Activated naive CD8-positive, alpha-beta T cell (primary cell): Measurements from ENCODE around the gene KHDRBS2.

ENCODE experiments used
- H3K27ac Mint-ChIP-seq: one replicate; pipeline ENCODE4 v1.8.0; 2021; ENCODE audit warnings: mixed read lengths
- H3K27me3 Mint-ChIP-seq: one replicate; pipeline ENCODE4 v1.8.0; 2021; ENCODE audit warnings: mixed read lengths
- H3K36me3 Mint-ChIP-seq: one replicate; pipeline ENCODE4 v1.8.0; 2021; ENCODE audit warnings: mixed read lengths
- H3K4me1 Mint-ChIP-seq: one replicate; pipeline ENCODE4 v1.8.0; 2021; ENCODE audit warnings: low read depth, mixed read lengths
- H3K4me3 Mint-ChIP-seq: one replicate; pipeline ENCODE4 v1.8.0; 2021; ENCODE audit warnings: mild to moderate bottlenecking, mixed read lengths
- H3K9me3 Mint-ChIP-seq: one replicate; pipeline ENCODE4 v1.8.0; 2021; ENCODE audit warnings: low read depth, mixed read lengths

Gene KHDRBS2

DNA sequence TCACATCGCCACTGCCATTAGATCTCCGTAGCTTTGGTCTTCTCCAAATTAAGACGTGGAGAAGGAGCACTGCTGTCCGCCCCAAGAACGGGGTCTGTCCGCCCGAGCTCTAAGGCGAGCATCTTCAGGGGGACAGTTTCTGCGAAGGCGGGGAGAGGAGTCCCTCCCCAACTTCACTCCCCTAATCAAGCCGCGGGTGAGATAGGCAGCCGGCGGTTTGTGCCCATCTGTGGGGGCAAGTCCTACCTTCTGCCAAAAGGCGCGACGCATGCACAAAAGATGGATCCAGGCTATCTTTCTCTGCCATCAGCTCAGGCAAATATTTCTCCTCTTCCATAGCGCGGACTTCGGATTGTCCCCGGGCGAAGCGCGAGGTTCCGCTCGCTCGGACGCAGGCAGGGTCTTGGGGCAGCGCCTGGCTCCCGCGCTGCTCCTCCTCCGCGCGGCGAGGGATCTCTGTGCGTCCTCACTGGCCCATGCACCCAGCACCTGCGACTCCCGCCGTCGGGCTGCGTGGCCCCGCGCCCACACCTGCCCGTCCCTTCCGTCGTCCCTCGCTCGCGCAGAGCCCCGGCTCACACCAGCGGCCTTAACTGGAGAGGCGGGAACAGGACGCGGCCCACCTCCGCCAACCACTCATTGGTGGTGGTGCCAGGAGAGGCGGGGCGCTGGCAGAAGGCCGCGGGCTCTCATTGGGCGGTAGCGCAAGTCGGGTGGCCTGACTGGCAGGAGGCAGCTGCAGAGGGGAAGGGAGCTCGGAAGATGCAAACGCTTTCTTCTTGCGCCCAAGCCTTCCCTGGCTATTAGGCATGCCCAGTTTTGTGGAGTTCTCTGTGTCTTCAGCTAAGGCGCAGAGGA is at the start of gene KHDRBS2:
KHDRBS2 (minus strand) TSS at position 614 of the 858 bp plus-strand sequence.
- Mint-ChIP-seq H3K4me1 (no peaks in the 10 kb centered on the region), H3K27ac (no peak within 1 kb of the TSS), H3K9me3 (no peaks in the 10 kb centered on the region), H3K4me3 (no peak within 1 kb of the TSS), H3K27me3 (peaks cover 9% of the 10 kb centered on the region), H3K36me3 (no peaks in the 10 kb centered on the region)

DNA sequence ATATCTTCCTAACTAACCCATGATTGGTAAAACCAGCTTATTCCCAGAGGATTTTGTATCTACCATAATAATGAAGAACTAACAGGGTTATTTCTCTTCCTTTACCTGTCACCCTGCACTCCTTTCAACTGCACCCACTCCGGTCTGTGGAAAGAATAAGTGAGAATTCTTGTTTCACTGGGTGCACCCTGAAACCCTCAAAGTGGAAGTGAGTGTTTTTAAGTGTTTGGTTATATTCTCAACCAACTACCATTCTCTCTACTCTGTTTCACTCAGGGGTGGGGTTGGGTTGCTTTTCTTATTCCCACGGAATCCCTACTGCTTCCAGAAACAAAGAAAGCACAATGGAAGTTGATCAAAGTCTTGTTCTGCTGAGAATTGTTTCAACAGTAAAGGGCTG is 42.6 kb upstream of the KHDRBS2 start:
- Mint-ChIP-seq H3K9me3 (peaks cover 19% of the 10 kb centered on the region), H3K4me1 (no peaks in the 10 kb centered on the region), H3K36me3 (no peaks in the 10 kb centered on the region), H3K4me3 (no peak overlapping the region), H3K27ac (no peak overlapping the region), H3K27me3 (no peaks in the 10 kb centered on the region)

DNA sequence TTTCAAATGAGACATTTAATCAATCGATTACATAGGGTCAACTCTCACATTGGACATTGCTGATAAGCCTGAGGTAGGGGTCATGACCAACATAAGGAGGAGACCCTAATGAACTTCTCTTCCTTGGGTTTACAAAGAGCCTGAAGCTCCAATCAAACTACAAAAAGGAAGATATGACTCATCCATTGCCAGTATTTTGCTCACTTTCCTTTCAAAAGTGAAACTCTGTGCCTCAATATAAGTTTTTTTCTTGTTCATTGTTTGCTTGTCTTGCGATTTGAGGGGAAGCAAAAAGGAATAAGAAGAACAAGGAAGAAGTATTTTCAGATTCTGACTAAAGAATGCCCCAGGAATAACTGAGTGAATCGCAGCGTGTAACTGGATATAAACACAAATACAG is 38.8 kb upstream of the KHDRBS2 start:
- no peaks in the 10 kb centered on the region for H3K4me1 Mint-ChIP-seq
- H3K27ac Mint-ChIP-seq, result no peak overlapping the region
- no peak overlapping the region for H3K4me3 Mint-ChIP-seq
- no peaks in the 10 kb centered on the region for H3K36me3 Mint-ChIP-seq
- H3K9me3 Mint-ChIP-seq, result peaks cover 6% of the 10 kb centered on the region
- H3K27me3 Mint-ChIP-seq, result no peaks in the 10 kb centered on the region

DNA sequence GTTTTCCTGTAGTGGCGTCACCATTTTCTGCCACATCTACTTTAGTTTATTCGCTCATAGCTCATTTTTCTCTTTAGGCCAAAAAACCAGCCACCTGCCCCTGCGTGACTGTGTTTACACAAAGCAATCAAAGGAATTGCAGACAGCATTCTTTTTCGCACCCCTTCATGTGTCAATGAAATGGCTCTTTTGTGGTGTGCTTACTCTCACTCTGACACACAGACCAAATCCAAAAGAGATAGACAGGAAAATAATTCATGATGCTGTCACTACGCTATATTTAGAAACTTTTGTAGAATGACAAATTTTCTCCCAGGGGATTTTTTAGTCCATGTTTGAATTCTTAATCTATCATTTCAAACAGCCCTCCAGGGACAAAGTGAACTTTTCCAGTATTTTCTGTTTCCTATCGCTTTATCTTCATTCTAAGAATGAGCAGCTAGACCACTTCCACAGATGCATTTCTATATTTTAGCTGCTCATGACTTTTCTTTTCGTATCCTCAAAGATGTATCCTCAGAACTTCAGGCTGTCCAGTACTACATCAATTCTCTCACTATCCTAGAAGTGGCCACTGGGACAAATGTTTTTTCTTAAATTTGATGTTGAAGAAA is 37.9 kb upstream of the KHDRBS2 start:
- no peak overlapping the region for H3K4me3 Mint-ChIP-seq

DNA sequence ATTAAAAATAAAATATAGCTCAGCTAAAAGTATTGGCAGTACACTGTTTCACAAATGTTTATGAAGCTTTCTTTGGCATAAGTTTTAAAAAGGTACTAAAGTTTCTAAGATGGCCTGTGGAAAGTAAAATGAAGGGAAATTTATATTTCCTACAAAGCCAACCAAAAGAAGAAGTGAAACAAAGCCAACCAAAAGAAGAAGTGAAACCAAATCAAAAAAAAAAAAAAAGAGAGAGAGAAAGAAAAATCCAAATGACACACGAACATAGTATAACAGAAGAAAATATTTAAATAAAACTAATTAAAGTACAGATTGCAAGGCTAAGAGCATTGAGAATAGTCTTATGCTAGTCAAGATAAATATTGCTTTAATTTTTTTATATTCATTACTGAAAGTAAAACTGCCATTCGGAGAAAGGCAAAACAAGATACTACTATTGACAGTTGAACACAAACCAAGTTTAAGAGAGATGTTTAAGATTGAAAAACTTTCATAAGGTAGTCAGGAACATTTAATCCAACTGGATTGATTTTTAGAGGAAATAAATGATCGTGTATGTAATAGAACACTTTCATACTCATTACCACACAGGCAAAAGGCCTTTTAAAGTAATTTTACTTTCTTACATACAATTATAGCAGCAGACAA is 12.8 kb upstream of the KHDRBS2 start:
- Mint-ChIP-seq H3K27me3 (no peaks in the 10 kb centered on the region), H3K9me3 (no peaks in the 10 kb centered on the region), H3K4me3 (no peak overlapping the region), H3K36me3 (no peaks in the 10 kb centered on the region), H3K27ac (no peak overlapping the region), H3K4me1 (no peaks in the 10 kb centered on the region)

More for the DNA sequence above, 37.9 kb upstream of the KHDRBS2 start:
- peaks cover 4% of the 10 kb centered on the region for H3K9me3 Mint-ChIP-seq
- no peak overlapping the region for H3K27ac Mint-ChIP-seq
- H3K4me1 Mint-ChIP-seq, result no peaks in the 10 kb centered on the region
- no peaks in the 10 kb centered on the region for H3K27me3 Mint-ChIP-seq
- H3K36me3 Mint-ChIP-seq, result no peaks in the 10 kb centered on the region

DNA sequence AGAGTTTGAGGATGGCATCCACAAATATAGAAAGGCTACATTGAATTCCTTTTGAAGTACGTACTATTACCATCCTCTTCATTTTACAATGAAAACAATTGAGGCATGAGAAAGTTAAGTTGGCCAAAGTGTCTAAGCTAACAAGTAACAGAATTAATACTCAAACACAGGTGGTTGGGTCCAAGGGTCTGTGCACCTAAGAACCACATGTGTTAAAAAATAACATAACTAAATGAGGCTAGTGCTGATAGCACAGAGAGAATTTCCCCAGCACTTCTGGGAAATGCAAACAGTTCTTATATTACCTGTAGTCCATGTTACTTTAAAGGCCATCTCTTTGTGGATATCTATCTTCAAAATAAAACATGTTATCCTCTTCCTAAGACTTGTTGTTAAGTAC is 10.5 kb upstream of the KHDRBS2 start:
- Mint-ChIP-seq H3K27me3 (no peaks in the 10 kb centered on the region), H3K4me1 (no peaks in the 10 kb centered on the region), H3K9me3 (no peaks in the 10 kb centered on the region), H3K27ac (no peak overlapping the region), H3K36me3 (no peaks in the 10 kb centered on the region), H3K4me3 (no peak overlapping the region)

DNA sequence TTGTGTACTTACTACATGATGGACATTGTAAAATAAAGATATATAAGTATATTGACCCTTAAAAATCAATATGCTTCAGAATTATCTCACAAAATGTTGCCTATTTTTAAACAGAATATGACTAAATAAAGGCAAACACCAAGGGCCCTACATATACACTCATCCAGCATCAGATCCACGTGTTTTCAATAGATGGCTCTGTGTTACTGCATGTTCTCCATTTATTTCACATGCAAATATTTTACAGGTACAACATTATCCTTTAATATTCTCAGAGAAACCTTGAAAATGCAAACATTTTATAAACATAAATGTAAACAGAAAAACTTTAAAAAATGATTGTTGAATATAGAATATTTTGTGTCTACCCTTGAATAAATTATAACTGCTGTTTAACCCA is 2.9 kb upstream of the KHDRBS2 start:
- H3K4me3 Mint-ChIP-seq, result no peak overlapping the region
- H3K36me3 Mint-ChIP-seq, result no peaks in the 10 kb centered on the region
- H3K4me1 Mint-ChIP-seq, result no peaks in the 10 kb centered on the region
- H3K27me3 Mint-ChIP-seq, result peaks cover 8% of the 10 kb centered on the region
- no peak overlapping the region for H3K27ac Mint-ChIP-seq
- H3K9me3 Mint-ChIP-seq, result no peaks in the 10 kb centered on the region

DNA sequence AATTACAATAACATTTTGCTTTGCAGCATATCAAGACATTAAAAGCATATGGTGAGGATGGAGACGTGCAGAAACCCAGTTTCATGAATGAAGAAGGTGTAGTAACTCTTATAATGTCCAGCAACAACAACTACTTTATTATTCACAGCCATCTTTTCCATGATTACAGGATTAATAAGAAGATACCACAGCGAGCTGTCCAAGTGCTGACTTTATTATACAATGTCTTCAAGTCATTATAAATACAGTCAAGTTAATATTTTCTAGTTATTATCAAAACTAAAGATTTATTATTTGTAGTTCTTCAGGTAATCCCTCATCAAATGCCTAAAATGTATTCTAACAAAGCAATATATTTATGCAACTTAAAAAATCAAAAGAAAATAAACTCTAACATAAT is 2.5 kb upstream of the KHDRBS2 start:
- Mint-ChIP-seq H3K36me3 (no peaks in the 10 kb centered on the region), H3K4me3 (no peak overlapping the region), H3K4me1 (no peaks in the 10 kb centered on the region)

DNA sequence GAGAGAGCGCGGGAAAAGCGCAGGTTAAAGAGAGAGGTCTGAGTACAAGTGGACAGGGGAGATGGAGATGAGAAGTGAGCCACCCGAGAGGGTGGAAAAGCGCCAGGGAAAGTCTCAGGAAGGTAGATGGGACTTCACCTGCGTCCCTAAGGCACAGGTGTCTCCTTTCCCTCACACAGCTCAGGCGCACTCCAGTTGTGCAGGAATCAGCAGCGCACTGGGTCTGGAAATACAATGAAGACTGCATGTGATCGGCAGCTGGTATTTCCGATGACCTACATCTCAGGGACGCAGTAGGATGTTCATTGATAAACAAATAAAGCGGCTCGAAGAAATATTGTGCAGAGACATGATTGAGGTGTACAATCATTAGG is 432 bp upstream of the KHDRBS2 start:
- peaks cover 9% of the 10 kb centered on the region for H3K27me3 Mint-ChIP-seq
- no peaks in the 10 kb centered on the region for H3K36me3 Mint-ChIP-seq
- no peaks in the 10 kb centered on the region for H3K9me3 Mint-ChIP-seq
- no peak overlapping the region for H3K27ac Mint-ChIP-seq
- no peaks in the 10 kb centered on the region for H3K4me1 Mint-ChIP-seq
- no peak overlapping the region for H3K4me3 Mint-ChIP-seq

More for the DNA sequence above, 2.5 kb upstream of the KHDRBS2 start:
- no peak overlapping the region for H3K27ac Mint-ChIP-seq
- peaks cover 9% of the 10 kb centered on the region for H3K27me3 Mint-ChIP-seq
- no peaks in the 10 kb centered on the region for H3K9me3 Mint-ChIP-seq

DNA sequence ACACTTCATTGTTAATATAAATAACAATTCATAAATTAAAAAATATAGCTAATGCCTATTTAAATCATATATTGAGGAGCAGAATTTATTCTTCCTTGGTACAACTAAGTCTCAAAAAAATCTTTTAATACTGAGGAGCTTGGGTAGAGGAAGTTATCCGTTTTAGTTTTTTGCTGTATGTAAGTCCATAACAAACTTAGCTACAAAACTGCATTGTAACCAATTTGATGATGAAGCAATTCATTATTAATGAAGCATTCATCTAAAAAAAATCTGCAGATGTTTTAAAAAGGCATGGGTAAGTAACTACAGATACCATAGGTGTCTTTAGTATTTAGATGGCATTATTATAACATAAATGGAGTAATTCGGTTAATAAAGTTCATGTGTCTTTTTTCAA is 1.3 kb downstream of the KHDRBS2 start:
- peaks cover 9% of the 10 kb centered on the region for H3K27me3 Mint-ChIP-seq

DNA sequence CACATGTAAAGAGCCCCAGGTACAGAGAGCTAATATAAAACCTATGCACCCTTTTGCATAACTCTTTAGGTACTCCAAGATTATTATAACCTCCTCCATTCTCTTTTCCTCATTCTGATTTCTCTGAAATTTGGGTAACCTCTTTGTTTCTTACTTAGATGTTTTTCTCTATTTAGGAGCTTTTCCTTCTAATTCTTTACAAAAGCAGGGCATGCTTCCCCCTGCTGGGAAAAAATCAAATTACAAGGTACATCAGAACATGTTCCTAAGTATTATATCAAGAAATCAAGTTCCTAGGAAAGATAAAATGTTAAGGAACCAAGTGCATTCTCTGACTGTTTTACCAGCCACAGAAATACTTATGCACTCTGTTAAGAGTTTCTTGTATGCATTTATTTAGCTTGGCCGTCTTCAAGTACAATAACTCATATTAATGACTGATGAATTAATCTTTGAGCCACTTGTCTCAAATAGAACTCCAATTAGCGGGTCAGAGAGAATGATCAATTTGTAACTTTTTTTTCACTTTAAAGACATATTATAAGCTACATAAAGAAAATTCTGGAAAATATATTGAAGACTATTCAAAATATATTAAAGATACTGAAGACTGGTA is 2.1 kb downstream of the KHDRBS2 start:
- Mint-ChIP-seq H3K4me1 (no peaks in the 10 kb centered on the region), H3K27me3 (peaks cover 9% of the 10 kb centered on the region), H3K9me3 (no peaks in the 10 kb centered on the region), H3K36me3 (no peaks in the 10 kb centered on the region), H3K4me3 (no peak overlapping the region), H3K27ac (no peak overlapping the region)

More for the DNA sequence above, 1.3 kb downstream of the KHDRBS2 start:
- H3K4me1 Mint-ChIP-seq, result no peaks in the 10 kb centered on the region
- no peaks in the 10 kb centered on the region for H3K9me3 Mint-ChIP-seq
- no peaks in the 10 kb centered on the region for H3K36me3 Mint-ChIP-seq
- no peak overlapping the region for H3K27ac Mint-ChIP-seq
- no peak overlapping the region for H3K4me3 Mint-ChIP-seq

DNA sequence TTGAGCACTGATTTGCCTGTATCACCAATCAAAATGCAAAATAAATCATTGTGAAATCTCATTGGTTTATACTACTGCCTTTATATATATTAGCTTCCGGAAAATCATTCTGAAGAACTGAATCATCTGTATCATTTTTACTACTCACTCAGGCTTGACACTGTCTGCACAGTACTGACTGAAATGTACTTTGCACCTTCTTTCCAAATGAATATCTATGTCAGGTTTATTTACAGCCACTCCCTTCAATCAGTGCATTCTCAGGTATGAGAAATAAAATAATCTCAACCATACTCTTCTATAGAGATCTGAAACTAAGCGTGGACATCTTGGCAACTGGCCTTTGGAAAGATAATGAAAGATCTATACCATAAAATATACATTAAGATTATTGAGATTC is 2.7 kb downstream of the KHDRBS2 start:
- Mint-ChIP-seq H3K9me3 (no peaks in the 10 kb centered on the region), H3K4me3 (no peak overlapping the region), H3K36me3 (no peaks in the 10 kb centered on the region), H3K27me3 (peaks cover 9% of the 10 kb centered on the region), H3K27ac (no peak overlapping the region), H3K4me1 (no peaks in the 10 kb centered on the region)

DNA sequence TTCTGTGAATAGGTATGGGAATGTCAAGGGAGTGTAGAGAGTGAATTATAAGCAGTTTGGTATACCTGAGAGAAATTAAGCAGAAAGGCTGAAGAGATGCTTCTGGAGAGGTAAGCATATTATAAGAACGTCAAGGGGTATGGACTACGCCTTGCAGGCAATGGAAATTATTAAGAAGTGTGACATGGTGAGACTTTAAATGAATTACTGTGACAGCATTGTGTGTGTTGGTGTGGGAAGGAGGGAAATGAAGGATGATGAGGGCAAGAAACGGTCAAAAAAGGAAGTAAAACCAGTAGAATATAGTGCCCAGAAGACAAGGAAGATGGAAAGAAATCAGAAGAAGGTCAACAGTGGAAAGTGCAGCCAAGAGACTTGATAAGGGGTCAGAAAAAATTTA is 5.9 kb downstream of the KHDRBS2 start:
- Mint-ChIP-seq H3K27ac (no peak overlapping the region), H3K36me3 (no peaks in the 10 kb centered on the region), H3K9me3 (no peaks in the 10 kb centered on the region), H3K4me1 (no peaks in the 10 kb centered on the region), H3K27me3 (peaks cover 2% of the 10 kb centered on the region), H3K4me3 (no peak overlapping the region)

DNA sequence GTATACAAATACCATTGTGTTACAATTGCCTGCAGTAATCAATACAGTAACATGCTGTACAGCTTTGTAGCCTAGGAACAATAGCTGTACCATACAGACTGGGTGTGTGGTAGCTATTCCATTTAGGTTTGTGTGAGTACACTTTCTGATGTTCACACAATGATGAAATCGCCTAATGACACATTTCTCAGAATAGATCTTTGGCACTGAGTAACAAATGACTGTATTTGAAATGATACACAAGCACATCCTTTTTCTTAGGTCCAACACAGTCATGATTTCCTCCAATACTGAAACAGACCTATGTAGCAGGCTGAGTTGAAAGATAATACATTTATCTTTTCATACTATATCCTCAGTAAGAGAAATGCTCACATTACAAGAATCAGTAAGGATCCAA is 13.9 kb downstream of the KHDRBS2 start:
- no peaks in the 10 kb centered on the region for H3K27me3 Mint-ChIP-seq
- H3K4me3 Mint-ChIP-seq, result no peak overlapping the region
- no peaks in the 10 kb centered on the region for H3K36me3 Mint-ChIP-seq
- no peaks in the 10 kb centered on the region for H3K4me1 Mint-ChIP-seq
- no peak overlapping the region for H3K27ac Mint-ChIP-seq
- H3K9me3 Mint-ChIP-seq, result no peaks in the 10 kb centered on the region

DNA sequence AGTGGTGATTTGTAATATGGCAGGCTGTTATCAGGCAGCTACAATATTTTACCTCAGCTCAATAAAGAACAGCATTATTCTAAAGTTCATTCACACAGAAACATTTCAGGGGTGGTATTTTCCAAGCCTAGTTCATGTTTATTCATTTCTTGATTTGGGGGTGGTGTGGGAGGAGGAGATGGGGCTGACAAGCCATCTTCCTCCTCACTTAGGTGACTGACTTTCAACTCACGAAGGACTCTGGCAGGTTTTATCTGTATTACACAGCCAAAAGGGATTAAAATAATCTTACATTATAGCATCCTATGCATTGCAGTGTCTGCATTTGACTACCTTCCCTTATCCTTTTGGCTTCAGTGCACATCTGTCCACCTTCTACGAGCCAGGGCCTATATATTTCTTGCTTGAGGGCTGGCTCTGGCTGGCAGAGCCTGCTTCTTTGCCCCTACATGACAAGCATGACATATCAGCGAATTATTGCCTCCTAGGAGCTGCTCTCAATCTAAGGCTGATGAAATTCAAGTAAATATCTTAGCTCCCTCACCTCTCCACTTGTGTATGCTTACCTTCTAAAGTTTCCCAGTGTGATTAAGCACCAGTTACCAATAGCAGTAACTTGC is 20.0 kb downstream of the KHDRBS2 start:
- Mint-ChIP-seq H3K27me3 (no peaks in the 10 kb centered on the region), H3K9me3 (no peaks in the 10 kb centered on the region), H3K27ac (no peak overlapping the region), H3K4me1 (no peaks in the 10 kb centered on the region), H3K36me3 (no peaks in the 10 kb centered on the region), H3K4me3 (no peak overlapping the region)
